HG03108 (cell line): ENCODE measurements around the gene SLC35G4.
"Not testable (repeated sequence)": the region's sequence is repeated elsewhere in the genome, so short reads cannot be mapped to it uniquely, and the experiment has no call there.

Experiments
- ATAC-seq: cut with Tn5 transposase; IDR thresholded peaks from one replicate; pipeline ENCODE4 v1.9.1; 2021; ENCODE audit warnings: moderate library complexity; ENCODE audit not compliant: unreplicated experiment

SLC35G4 gene

GRCh38 chr18:11613073-11613472, 3.7 kb downstream of the SLC35G4 start:
- not testable (repeated sequence) for ATAC-seq

- not testable (repeated sequence) for ATAC-seq
These were observed 4.2 kb downstream of the SLC35G4 start for GRCh38 chr18:11613611-11614010.

GRCh38 chr18:11614042-11614441, 4.6 kb downstream of the SLC35G4 start:
- not testable (repeated sequence) for ATAC-seq

GRCh38 chr18:11614981-11615380, 5.6 kb downstream of the SLC35G4 start:
- ATAC-seq: not testable (repeated sequence)

GRCh38 chr18:11647310-11647709, 37.9 kb downstream of the SLC35G4 start:
- not testable (repeated sequence) for ATAC-seq

GRCh38 chr18:11647804-11648203, 38.4 kb downstream of the SLC35G4 start:
- ATAC-seq: not testable (repeated sequence)

- ATAC-seq: no peak
These were observed 40.4 kb downstream of the SLC35G4 start for GRCh38 chr18:11649839-11650238.

GRCh38 chr18:11651899-11652298, 42.5 kb downstream of the SLC35G4 start:
- ATAC-seq: no peak

GRCh38 chr18:11653521-11653920, 44.1 kb downstream of the SLC35G4 start:
- ATAC-seq: no peak

GRCh38 chr18:11654736-11655605, 45.6 kb downstream of the SLC35G4 start:
- no peak for ATAC-seq

- no peak for ATAC-seq
These were observed 46.2 kb downstream of the SLC35G4 start for GRCh38 chr18:11655606-11655932.

GRCh38 chr18:11657152-11657551, 47.8 kb downstream of the SLC35G4 start:
- ATAC-seq: no peak

- ATAC-seq: no peak
These were observed 48.2 kb downstream of the SLC35G4 start for GRCh38 chr18:11657554-11657953.

GRCh38 chr18:11658019-11658418, 48.6 kb downstream of the SLC35G4 start:
- ATAC-seq: no peak

GRCh38 chr18:11658989-11659388, 49.6 kb downstream of the SLC35G4 start:
- no peak for ATAC-seq
